ENCODE results near the gene OR2V2.
"Not testable (repeated sequence)": the region's sequence is repeated elsewhere in the genome, so short reads cannot be mapped to it uniquely, and the experiment has no call there.

- not testable (repeated sequence) for TF ChIP-seq POLR2AphosphoS5 (IDR thresholded peaks at IDR 0.05; ENCODE audit: low read depth, low read length); TAF1 (IDR thresholded peaks at IDR 0.05; ENCODE audit: borderline replicate concordance, insufficient read depth, low read length); REST (IDR thresholded peaks at IDR 0.05; ENCODE audit: insufficient read depth in 1 of 2, low read depth in 2 of 2, low read length in 2 of 2); FOXP2 (optimal IDR thresholded peaks at IDR 0.05; ENCODE audit: borderline replicate concordance, extremely low read depth, extremely low read length, insufficient read depth); SIN3A (IDR thresholded peaks at IDR 0.05; ENCODE audit: borderline replicate concordance, insufficient read depth, low read length)
These were observed at the start of gene OR2V2 for GRCh38 chr5:181146927-181147636.

All from PFSK-1 (cell line).